GM12878 (cell line): Measurements from ENCODE around the gene COL6A1. TPM values are rescaled to one million over a fixed set of nuclear protein-coding genes. Genes with fewer than 3 reads are reported as not detected.

Experiments used
- ATAC-seq: fragments of 200-7000 bp; cut with Tn5 transposase; 3 replicates; pipeline ENCODE4 v1.9.1; 2020; ENCODE audit warnings: mild to moderate bottlenecking, moderate library complexity
- BruUV-seq: library from RNA; stranded (reverse); fragments of 400-500 nt; replicated peaks from 2 replicates; lab custom pipeline; 2021; lab: Mats Ljungman, UMichigan
- CTCF ChIA-PET: fragments of 300-600 bp; sonication (Branson Sonifier 250); formaldehyde crosslinking; extraction: SDS; loops from one replicate; lab custom pipeline; 2021; ENCODE audit warnings: inconsistent platforms; lab: Yijun Ruan, JAX
- POLR2A ChIA-PET: fragments of 350-600 bp; formaldehyde crosslinking; extraction: SDS; loops from one replicate; lab custom pipeline; 2021; ENCODE audit warnings: inconsistent platforms; lab: Charles Lee
- RAD21 ChIA-PET: fragments of 300-600 bp; sonication (Branson Sonifier 250); formaldehyde crosslinking; loops from one replicate; lab custom pipeline; 2023; ENCODE audit warnings: antibody characterized with exemption; ENCODE audit not compliant: unreplicated experiment; lab: Charles Lee
- SMC1A ChIA-PET: fragments of 300-600 bp; sonication (Branson Sonifier 250); formaldehyde crosslinking; loops from one replicate; lab custom pipeline; 2023; ENCODE audit not compliant: unreplicated experiment, uncharacterized antibody; lab: Charles Lee
- DNase-seq: peaks from one replicate; pipeline ENCODE4 v3.0.0-alpha.2; 2011; ENCODE audit warnings: low read depth, low spot score
- FAIRE-seq: peaks from 3 replicates; lab custom pipeline; 2011; peaks lifted over from hg19 to GRCh38; lab: Jason Lieb, UNC
- H2AFZ ChIP-seq: 2 replicates; pipeline ENCODE4 v1.6.0; 2011; ENCODE audit warnings: low read depth, low read length, control low read depth; ENCODE audit not compliant: control insufficient read depth
- H3K27ac ChIP-seq: 2 replicates; pipeline ENCODE4 v1.5.1; 2011; ENCODE audit warnings: control low read depth; ENCODE audit not compliant: control insufficient read depth, insufficient read depth
- H3K27me3 ChIP-seq, 2 experiments: replicated peaks in 1 of 2; 2 replicates each; pipeline versions ENCODE4 v1.6.0 to v1.6.1; 2011; ENCODE audit warnings: low read length in 1 of 2; ENCODE audit not compliant: control insufficient read depth in 2 of 2, insufficient read depth in 2 of 2
- H3K36me3 ChIP-seq, 2 experiments: 2 replicates each; pipeline ENCODE4 v1.5.1; 2011; ENCODE audit warnings: low read length in 1 of 2; ENCODE audit not compliant: control insufficient read depth in 2 of 2, insufficient read depth in 2 of 2
- H3K4me1 ChIP-seq: 2 replicates; pipeline ENCODE4 v1.6.1; 2011; ENCODE audit warnings: mild to moderate bottlenecking, low read length, moderate library complexity, mixed read lengths; ENCODE audit not compliant: control insufficient read depth, insufficient read depth
- H3K4me2 ChIP-seq: 2 replicates; pipeline ENCODE4 v1.6.0; 2011; ENCODE audit warnings: control low read depth; ENCODE audit not compliant: control insufficient read depth, insufficient read depth
- H3K4me3 ChIP-seq: fragments of 200-600 bp; sonication (generic); 2 replicates; pipeline ENCODE4 v1.5.1; 2016
- H3K79me2 ChIP-seq: 2 replicates; pipeline ENCODE4 v1.6.0; 2011; ENCODE audit warnings: low read length; ENCODE audit not compliant: control insufficient read depth, insufficient read depth
- H3K9ac ChIP-seq: 2 replicates; pipeline ENCODE4 v1.8.0; 2011; ENCODE audit warnings: low read length, control low read depth, mixed read lengths; ENCODE audit not compliant: control insufficient read depth, insufficient read depth
- H3K9me3 ChIP-seq: replicated peaks from 3 replicates; pipeline ENCODE4 v1.5.1; 2011; ENCODE audit warnings: mild to moderate bottlenecking, low read length; ENCODE audit not compliant: control insufficient read depth, insufficient read depth
- H4K20me1 ChIP-seq: 2 replicates; pipeline ENCODE4 v1.6.0; 2011; ENCODE audit not compliant: control insufficient read depth, insufficient read depth
- GABPA ChIP-seq: IDR thresholded peaks from 2 replicates; pipeline ENCODE4 v1.6.1; 2014; ENCODE audit warnings: antibody characterized with exemption, low read depth, mild to moderate bottlenecking, inconsistent platforms
- SPI1 ChIP-seq: IDR thresholded peaks from 2 replicates; pipeline ENCODE4 v1.6.1; 2011; ENCODE audit warnings: low read depth, mild to moderate bottlenecking, low read length, moderate library complexity, borderline replicate concordance; ENCODE audit not compliant: insufficient read depth
- SUPT20H ChIP-seq: IDR thresholded peaks from 2 replicates; pipeline ENCODE4 v1.6.1; 2011; ENCODE audit warnings: low read depth, mild to moderate bottlenecking, low read length, moderate library complexity, borderline replicate concordance; ENCODE audit not compliant: control insufficient read depth
- ZNF384 ChIP-seq: IDR thresholded peaks from 2 replicates; pipeline ENCODE4 v1.6.1; 2012; ENCODE audit warnings: low read depth, mild to moderate bottlenecking, low read length, improper control_type of control experiment, borderline replicate concordance
- WGBS: methylation state at CpG from one replicate; pipeline ENCODE4 v1.1.6; 2016; ENCODE audit warnings: low lambda C conversion rate; ENCODE audit not compliant: insufficient replicate concordance, insufficient coverage; ENCODE audit errors: missing lambda C conversion rate; 5-methylcytosine and 5-hydroxymethylcytosine counted together
- in situ Hi-C: fragments of 300-500 bp; cut with MboI; formaldehyde crosslinking; loops from 9 replicates; pipeline ENCODE4 v1.14.3; 2018; ENCODE audit warnings: mixed read lengths
- intact Hi-C: fragments of 100-400 bp; cut with micrococcal nuclease; formaldehyde crosslinking; loops from one replicate; pipeline ENCODE4 v1.14.2; 2022; ENCODE audit not compliant: unreplicated experiment
- polyA plus RNA-seq, 11 experiments: library from polyadenylated mRNA; depleted of rRNA in 4 of 11; unstranded in 6 of 11; stranded (reverse) in 5 of 11; fragments of >200 nt; fragmentation: Nextera tagmentation in 4 of 11; fragmentation: Illumina TruSeq in 1 of 11; extraction: Ambion mirVana in 4 of 11; extraction: Trizol in 1 of 11; gene quantifications; 1 replicate in 1 of 11; 2 replicates in 10 of 11; pipeline versions ENCODE4 v1.2.1 to v1.2.3, GENCODE V29; 2011 to 2016; ENCODE audit warnings: inconsistent platforms in 2 of 11, missing spikeins in 2 of 11, low read depth in 1 of 11
- total RNA-seq, 4 experiments: library from RNA; depleted of rRNA in 3 of 4; stranded (reverse); fragments of >200 nt in 3 of 4; fragmentation: Illumina TruSeq in 1 of 4; extraction: Trizol in 1 of 4; gene quantifications; 2 replicates each; pipeline versions ENCODE4 v1.2.1 to v1.2.3, GENCODE V29; 2013 to 2021
- TF ChIP-seq, protein P1 (sequence below): IDR thresholded peaks from 2 replicates; pipeline ENCODE4 v1.6.1; 2012; ENCODE audit warnings: mild to moderate bottlenecking, low read depth, low read length
- TF ChIP-seq, protein P2 (sequence below): fragments of 150-350 bp; IDR thresholded peaks from 2 replicates; pipeline ENCODE4 v1.6.1; 2014; ENCODE audit warnings: mild to moderate bottlenecking, low read depth, low read length
- TF ChIP-seq, protein P3 (sequence below): IDR thresholded peaks from 2 replicates; pipeline ENCODE4 v1.6.1; 2012; ENCODE audit warnings: low read depth, low read length, improper control_type of control experiment

Gene COL6A1
- total and polyA plus RNA-seq, 10 of the 15 experiments (the other 5 are each of a cell fraction or from before 2014, with no cell fraction given): 0.12 to 1.3 (median 0.20) TPM; not detected in 7

DNA sequence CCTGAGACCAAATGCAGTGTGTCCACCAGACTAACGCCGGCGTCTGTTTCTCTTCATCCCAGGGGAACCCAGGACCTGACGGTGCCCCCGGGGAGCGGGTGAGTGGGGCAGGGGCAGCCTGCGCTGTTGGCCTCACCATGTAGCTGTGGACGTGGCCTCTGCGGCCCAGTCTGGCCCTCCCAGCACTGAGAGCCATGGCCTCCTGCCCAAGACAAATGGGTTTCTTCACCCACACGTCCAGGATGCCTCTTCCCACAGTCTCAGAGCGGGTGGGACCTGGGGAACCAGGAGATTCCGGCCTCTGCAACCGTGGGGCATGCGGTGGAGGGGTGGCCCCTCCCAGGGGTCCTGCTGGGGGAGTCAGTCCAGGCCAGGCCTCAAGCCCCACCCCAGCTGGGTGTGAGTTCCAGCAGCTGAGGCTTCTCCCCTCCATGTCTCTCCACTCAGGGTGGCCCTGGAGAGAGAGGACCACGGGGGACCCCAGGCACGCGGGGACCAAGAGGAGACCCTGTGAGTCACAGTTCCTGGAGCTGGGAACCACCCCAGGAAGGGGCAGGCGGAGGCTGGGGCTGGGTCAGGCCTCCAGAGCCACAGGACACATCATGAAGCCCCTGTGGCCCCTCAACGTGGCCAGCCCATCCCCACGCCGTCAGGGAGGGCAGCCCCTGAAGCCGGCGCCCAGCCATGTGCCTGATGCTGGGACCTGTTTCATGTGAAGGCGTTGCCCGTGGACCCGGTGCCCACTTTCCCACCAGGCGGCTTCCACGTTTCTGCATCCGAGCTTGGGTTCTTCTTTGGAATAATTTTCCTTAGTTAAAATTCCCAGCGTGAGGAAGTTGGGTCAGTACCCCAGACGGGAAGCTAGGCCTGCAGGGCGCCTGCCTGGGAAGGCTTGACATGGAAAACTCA lies 11.0 kb downstream of the COL6A1 start:
- no peak overlapping the region for H3K9ac ChIP-seq
- POLR2A ChIA-PET: no interaction called here
- H3K79me2 ChIP-seq: no peaks in the 10 kb centered on the region
- no peaks in the 10 kb centered on the region for H4K20me1 ChIP-seq
- ATAC-seq (no peak), FAIRE-seq (no peak), DNase-seq (no peak)
- no peak overlapping the region for H3K4me2 ChIP-seq
- no peak overlapping the region for H3K4me3 ChIP-seq
- no TSS peak for BruUV-seq
- TF ChIP-seq SUPT20H (no peak), ZNF384 (no peak), GABPA (no peak), SPI1 (no peak)
- TF ChIP-seq, protein P1, sequence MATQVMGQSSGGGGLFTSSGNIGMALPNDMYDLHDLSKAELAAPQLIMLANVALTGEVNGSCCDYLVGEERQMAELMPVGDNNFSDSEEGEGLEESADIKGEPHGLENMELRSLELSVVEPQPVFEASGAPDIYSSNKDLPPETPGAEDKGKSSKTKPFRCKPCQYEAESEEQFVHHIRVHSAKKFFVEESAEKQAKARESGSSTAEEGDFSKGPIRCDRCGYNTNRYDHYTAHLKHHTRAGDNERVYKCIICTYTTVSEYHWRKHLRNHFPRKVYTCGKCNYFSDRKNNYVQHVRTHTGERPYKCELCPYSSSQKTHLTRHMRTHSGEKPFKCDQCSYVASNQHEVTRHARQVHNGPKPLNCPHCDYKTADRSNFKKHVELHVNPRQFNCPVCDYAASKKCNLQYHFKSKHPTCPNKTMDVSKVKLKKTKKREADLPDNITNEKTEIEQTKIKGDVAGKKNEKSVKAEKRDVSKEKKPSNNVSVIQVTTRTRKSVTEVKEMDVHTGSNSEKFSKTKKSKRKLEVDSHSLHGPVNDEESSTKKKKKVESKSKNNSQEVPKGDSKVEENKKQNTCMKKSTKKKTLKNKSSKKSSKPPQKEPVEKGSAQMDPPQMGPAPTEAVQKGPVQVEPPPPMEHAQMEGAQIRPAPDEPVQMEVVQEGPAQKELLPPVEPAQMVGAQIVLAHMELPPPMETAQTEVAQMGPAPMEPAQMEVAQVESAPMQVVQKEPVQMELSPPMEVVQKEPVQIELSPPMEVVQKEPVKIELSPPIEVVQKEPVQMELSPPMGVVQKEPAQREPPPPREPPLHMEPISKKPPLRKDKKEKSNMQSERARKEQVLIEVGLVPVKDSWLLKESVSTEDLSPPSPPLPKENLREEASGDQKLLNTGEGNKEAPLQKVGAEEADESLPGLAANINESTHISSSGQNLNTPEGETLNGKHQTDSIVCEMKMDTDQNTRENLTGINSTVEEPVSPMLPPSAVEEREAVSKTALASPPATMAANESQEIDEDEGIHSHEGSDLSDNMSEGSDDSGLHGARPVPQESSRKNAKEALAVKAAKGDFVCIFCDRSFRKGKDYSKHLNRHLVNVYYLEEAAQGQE: no peak
- TF ChIP-seq, protein P2, sequence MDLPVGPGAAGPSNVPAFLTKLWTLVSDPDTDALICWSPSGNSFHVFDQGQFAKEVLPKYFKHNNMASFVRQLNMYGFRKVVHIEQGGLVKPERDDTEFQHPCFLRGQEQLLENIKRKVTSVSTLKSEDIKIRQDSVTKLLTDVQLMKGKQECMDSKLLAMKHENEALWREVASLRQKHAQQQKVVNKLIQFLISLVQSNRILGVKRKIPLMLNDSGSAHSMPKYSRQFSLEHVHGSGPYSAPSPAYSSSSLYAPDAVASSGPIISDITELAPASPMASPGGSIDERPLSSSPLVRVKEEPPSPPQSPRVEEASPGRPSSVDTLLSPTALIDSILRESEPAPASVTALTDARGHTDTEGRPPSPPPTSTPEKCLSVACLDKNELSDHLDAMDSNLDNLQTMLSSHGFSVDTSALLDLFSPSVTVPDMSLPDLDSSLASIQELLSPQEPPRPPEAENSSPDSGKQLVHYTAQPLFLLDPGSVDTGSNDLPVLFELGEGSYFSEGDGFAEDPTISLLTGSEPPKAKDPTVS: no peak
- TF ChIP-seq, protein P3, sequence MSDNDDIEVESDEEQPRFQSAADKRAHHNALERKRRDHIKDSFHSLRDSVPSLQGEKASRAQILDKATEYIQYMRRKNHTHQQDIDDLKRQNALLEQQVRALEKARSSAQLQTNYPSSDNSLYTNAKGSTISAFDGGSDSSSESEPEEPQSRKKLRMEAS: no peak
- no peaks in the 10 kb centered on the region for H3K4me1 ChIP-seq
- 46% methylated on average over 32 of the region's 32 CpGs for WGBS
- SMC1A ChIA-PET: no interaction called here
- H3K9me3 ChIP-seq: no peaks in the 10 kb centered on the region; the same call in 2 of the 3 replicates
- no peak overlapping the region for H3K27ac ChIP-seq
- no peaks in the 10 kb centered on the region for H3K36me3 ChIP-seq
- RAD21 ChIA-PET: no interaction called here
- intact Hi-C loops (no loop called here), in situ Hi-C loops (no loop called here)
- H2AFZ ChIP-seq: no peak overlapping the region
- CTCF ChIA-PET: no interaction called here
- no peaks in the 10 kb centered on the region for H3K27me3 ChIP-seq
